ENCODE results near the gene MRPS26. TPM values are rescaled to one million over a fixed set of nuclear protein-coding genes. Genes with fewer than 3 reads are reported as not detected.

The MRPS26 gene
- total RNA-seq, 1 donor from 2014 or later: 30.0 TPM

DNA sequence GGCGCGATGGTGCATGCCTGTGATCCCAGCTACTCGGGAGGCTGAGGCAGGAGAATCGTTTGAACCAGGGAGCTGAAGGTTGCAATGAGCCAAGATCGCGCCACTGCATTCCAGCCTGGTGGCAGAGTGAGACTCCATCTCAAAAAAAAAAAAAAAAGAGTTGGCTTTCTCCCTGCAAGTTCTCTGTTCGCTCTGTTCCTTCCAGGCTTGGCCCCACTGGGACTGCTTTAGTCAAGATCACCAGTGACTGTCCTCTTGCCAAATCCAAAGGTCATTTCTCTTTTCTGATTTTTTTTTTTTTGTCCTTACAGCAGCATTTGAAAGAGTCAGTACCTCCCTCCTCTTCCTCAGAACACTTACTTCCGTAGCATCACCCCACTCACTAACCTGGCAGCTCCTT is 13.2 kb upstream of the MRPS26 start:
- TF ChIP-seq, protein P1, sequence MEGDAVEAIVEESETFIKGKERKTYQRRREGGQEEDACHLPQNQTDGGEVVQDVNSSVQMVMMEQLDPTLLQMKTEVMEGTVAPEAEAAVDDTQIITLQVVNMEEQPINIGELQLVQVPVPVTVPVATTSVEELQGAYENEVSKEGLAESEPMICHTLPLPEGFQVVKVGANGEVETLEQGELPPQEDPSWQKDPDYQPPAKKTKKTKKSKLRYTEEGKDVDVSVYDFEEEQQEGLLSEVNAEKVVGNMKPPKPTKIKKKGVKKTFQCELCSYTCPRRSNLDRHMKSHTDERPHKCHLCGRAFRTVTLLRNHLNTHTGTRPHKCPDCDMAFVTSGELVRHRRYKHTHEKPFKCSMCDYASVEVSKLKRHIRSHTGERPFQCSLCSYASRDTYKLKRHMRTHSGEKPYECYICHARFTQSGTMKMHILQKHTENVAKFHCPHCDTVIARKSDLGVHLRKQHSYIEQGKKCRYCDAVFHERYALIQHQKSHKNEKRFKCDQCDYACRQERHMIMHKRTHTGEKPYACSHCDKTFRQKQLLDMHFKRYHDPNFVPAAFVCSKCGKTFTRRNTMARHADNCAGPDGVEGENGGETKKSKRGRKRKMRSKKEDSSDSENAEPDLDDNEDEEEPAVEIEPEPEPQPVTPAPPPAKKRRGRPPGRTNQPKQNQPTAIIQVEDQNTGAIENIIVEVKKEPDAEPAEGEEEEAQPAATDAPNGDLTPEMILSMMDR (IDR thresholded peaks at IDR 0.05; ENCODE audit: partially characterized antibody, unreplicated experiment): no peak
- no peak overlapping the region for H3K4me3 Mint-ChIP-seq (ENCODE audit: unreplicated experiment)
- H3K36me3 Mint-ChIP-seq (ENCODE audit: unreplicated experiment): no peaks in the 10 kb centered on the region

DNA sequence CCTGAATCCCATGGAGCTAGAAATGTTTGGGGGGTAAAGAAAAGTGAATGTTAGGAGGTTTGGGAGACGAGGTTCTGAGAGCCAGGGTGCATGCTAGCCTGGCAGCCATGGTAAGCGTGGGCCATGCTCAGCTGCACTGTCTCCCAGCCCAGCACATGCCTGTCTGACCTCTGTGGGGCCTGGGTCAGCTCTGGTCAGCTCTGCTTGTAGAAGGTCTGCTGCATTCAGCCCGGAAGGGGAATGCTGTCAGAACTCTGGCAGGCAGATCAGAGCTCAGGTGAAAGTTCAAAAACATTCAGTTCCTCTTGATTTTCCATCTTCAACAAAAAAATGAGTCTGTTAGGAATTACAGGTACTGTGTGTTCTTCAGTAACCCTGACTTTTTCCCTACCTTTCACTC is 8.2 kb upstream of the MRPS26 start:
- peaks cover 10% of the 10 kb centered on the region for H3K4me1 Mint-ChIP-seq (ENCODE audit: low read depth, unreplicated experiment)
- H3K4me3 Mint-ChIP-seq (ENCODE audit: unreplicated experiment): no peak overlapping the region
- DNase-seq: no peak
- TF ChIP-seq, protein P1 (IDR thresholded peaks at IDR 0.05; ENCODE audit: partially characterized antibody, unreplicated experiment): no peak
- peaks cover 5% of the 10 kb centered on the region for H3K9me3 Mint-ChIP-seq (ENCODE audit: unreplicated experiment)
- H3K36me3 Mint-ChIP-seq (ENCODE audit: unreplicated experiment): no peaks in the 10 kb centered on the region
- no peak overlapping the region for H3K27ac Mint-ChIP-seq (ENCODE audit: unreplicated experiment)
- peaks cover 7% of the 10 kb centered on the region for H3K27me3 Mint-ChIP-seq (ENCODE audit: unreplicated experiment)

More for the DNA sequence above, 13.2 kb upstream of the MRPS26 start:
- peaks cover 4% of the 10 kb centered on the region for H3K27me3 Mint-ChIP-seq (ENCODE audit: unreplicated experiment)
- no peak for DNase-seq
- H3K27ac Mint-ChIP-seq (ENCODE audit: unreplicated experiment): no peak overlapping the region
- no peaks in the 10 kb centered on the region for H3K4me1 Mint-ChIP-seq (ENCODE audit: low read depth, unreplicated experiment)
- H3K9me3 Mint-ChIP-seq (ENCODE audit: unreplicated experiment): no peaks in the 10 kb centered on the region

DNA sequence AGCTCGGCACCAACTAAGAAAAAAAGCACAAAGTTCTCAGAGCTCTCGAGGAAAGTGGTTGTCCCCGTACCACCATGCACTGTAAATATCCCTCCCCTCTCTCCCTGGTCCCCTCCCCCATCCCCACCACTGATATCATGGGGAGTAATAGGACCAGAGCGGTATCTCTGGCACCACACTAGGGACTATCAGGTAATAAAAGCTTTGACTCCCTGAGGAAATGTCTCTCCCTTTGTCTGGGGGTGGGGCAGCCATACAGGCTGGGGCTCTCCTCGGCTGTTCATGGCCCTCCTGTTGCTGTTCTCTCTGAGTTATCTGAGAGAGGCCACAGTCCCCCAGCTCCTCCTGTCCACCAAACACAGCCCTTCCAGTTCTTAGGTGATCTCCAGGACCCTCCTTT is 7.4 kb upstream of the MRPS26 start:
- Mint-ChIP-seq H3K27ac (ENCODE audit: unreplicated experiment) (no peak overlapping the region), H3K9me3 (ENCODE audit: unreplicated experiment) (peaks cover 5% of the 10 kb centered on the region), H3K27me3 (ENCODE audit: unreplicated experiment) (peaks cover 7% of the 10 kb centered on the region), H3K4me1 (ENCODE audit: low read depth, unreplicated experiment) (peaks cover 11% of the 10 kb centered on the region), H3K36me3 (ENCODE audit: unreplicated experiment) (no peaks in the 10 kb centered on the region), H3K4me3 (ENCODE audit: unreplicated experiment) (no peak overlapping the region)
- DNase-seq: no peak
- TF ChIP-seq, protein P1 (IDR thresholded peaks at IDR 0.05; ENCODE audit: partially characterized antibody, unreplicated experiment): no peak

DNA sequence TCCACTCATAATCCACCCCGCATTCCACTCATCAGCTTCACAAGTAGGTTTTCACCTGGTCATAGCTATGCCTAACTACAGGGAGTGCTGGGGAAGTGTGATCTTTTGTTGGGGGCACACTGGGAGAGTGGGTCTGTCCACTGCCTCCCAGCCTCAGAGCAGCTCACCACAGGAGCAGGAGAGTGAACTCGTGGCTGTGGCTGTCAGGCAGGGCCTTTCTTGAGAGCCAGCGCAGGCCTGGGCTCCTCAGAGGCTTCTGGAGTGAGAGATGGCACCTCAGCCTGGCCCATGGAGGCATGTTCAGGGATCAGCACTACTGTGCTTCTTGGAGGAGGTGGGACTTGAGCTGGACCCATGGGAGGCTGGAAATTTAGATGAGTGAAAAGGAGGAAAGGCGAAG is 6.4 kb upstream of the MRPS26 start:
- no peak overlapping the region for H3K4me3 Mint-ChIP-seq (ENCODE audit: unreplicated experiment)
- TF ChIP-seq, protein P1 (IDR thresholded peaks at IDR 0.05; ENCODE audit: partially characterized antibody, unreplicated experiment): no peak
- peaks cover 11% of the 10 kb centered on the region for H3K4me1 Mint-ChIP-seq (ENCODE audit: low read depth, unreplicated experiment)
- no peaks in the 10 kb centered on the region for H3K36me3 Mint-ChIP-seq (ENCODE audit: unreplicated experiment)
- DNase-seq: no peak
- no peak overlapping the region for H3K27ac Mint-ChIP-seq (ENCODE audit: unreplicated experiment)
- peaks cover 5% of the 10 kb centered on the region for H3K9me3 Mint-ChIP-seq (ENCODE audit: unreplicated experiment)
- H3K27me3 Mint-ChIP-seq (ENCODE audit: unreplicated experiment): peaks cover 7% of the 10 kb centered on the region

DNA sequence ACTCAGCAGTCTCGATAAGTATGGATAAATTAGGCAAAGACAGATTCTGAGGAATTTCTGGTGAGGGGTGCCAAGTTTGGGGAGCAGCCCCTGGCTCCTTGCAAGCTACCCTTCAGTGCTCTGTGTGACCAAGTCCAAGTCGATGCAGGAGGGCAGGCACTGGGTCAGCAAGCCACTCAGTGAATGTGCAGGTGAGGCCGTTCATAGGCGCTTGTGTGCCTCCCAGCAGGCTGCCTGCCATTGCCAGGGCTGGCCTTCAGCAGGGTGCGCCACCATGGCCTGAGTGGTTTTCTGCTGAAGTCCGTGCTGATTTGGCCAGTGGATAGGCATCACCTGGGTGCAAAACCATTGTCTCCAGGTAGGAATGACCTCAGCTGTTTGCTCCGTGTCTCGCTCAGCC is 5.8 kb upstream of the MRPS26 start:
- peaks cover 8% of the 10 kb centered on the region for H3K27me3 Mint-ChIP-seq (ENCODE audit: unreplicated experiment)
- H3K27ac Mint-ChIP-seq (ENCODE audit: unreplicated experiment): no peak overlapping the region
- H3K4me3 Mint-ChIP-seq (ENCODE audit: unreplicated experiment): no peak overlapping the region
- no peak for DNase-seq
- H3K9me3 Mint-ChIP-seq (ENCODE audit: unreplicated experiment): peaks cover 7% of the 10 kb centered on the region
- H3K36me3 Mint-ChIP-seq (ENCODE audit: unreplicated experiment): no peaks in the 10 kb centered on the region
- H3K4me1 Mint-ChIP-seq (ENCODE audit: low read depth, unreplicated experiment): peaks cover 14% of the 10 kb centered on the region
- TF ChIP-seq, protein P1 (IDR thresholded peaks at IDR 0.05; ENCODE audit: partially characterized antibody, unreplicated experiment): no peak

Measured in glutamatergic neuron (in vitro differentiated cells).